MM.1S (cell line): ENCODE data around the gene ANKRD16.

Experiments used
- DNase-seq: peaks from one replicate; pipeline ENCODE4 v3.0.0-alpha.2; 2015
- H2AFZ ChIP-seq: fragments of 300-600 bp; sonication (generic); 2 replicates; pipeline ENCODE4 v1.6.0; 2016; ENCODE audit warnings: antibody characterized with exemption, low read length
- H3F3A ChIP-seq: fragments of 300-600 bp; sonication (generic); 2 replicates; pipeline ENCODE4 v1.6.1; 2016; ENCODE audit warnings: mild to moderate bottlenecking, antibody characterized with exemption, low read length, moderate library complexity, mixed read lengths; ENCODE audit not compliant: insufficient read depth
- H3K27ac ChIP-seq: fragments of 300-600 bp; sonication (generic); 2 replicates; pipeline ENCODE4 v1.5.1; 2016; ENCODE audit warnings: mild to moderate bottlenecking, low read length
- H3K27me3 ChIP-seq: fragments of 300-600 bp; sonication (generic); replicated peaks from 2 replicates; pipeline ENCODE4 v1.6.0; 2016; ENCODE audit warnings: low read length; ENCODE audit not compliant: insufficient read depth
- H3K36me3 ChIP-seq: fragments of 300-600 bp; sonication (generic); replicated peaks from 2 replicates; pipeline ENCODE4 v1.6.1; 2016; ENCODE audit warnings: mild to moderate bottlenecking, low read length, mixed read lengths; ENCODE audit not compliant: insufficient read depth
- H3K4me1 ChIP-seq: fragments of 300-600 bp; sonication (generic); 2 replicates; pipeline ENCODE4 v1.6.1; 2016; ENCODE audit warnings: low read length, mixed read lengths
- H3K4me2 ChIP-seq: fragments of 300-600 bp; sonication (generic); 2 replicates; pipeline ENCODE4 v1.6.0; 2016; ENCODE audit warnings: low read depth, low read length
- H3K4me3 ChIP-seq: fragments of 300-600 bp; sonication (generic); 2 replicates; pipeline ENCODE4 v1.5.1; 2016; ENCODE audit warnings: low read length, mixed read lengths
- H3K79me2 ChIP-seq: fragments of 300-600 bp; sonication (generic); 2 replicates; pipeline ENCODE4 v1.6.1; 2016; ENCODE audit warnings: mixed run types, low read length, mixed read lengths
- H3K9ac ChIP-seq: fragments of 300-600 bp; sonication (generic); 2 replicates; pipeline ENCODE4 v1.6.1; 2016; ENCODE audit warnings: low read length, mixed read lengths
- H3K9me2 ChIP-seq: fragments of 300-600 bp; sonication (generic); replicated peaks from 2 replicates; pipeline ENCODE4 v1.6.1; 2016; ENCODE audit warnings: mild to moderate bottlenecking, low read length, mixed read lengths; ENCODE audit not compliant: insufficient read depth
- H3K9me3 ChIP-seq: fragments of 300-600 bp; sonication (generic); replicated peaks from 2 replicates; pipeline ENCODE4 v1.6.1; 2016; ENCODE audit warnings: mild to moderate bottlenecking, low read length, mixed read lengths; ENCODE audit not compliant: insufficient read depth
- H4K20me1 ChIP-seq: fragments of 300-600 bp; sonication (generic); 2 replicates; pipeline ENCODE4 v1.6.1; 2016; ENCODE audit warnings: mild to moderate bottlenecking, low read length, moderate library complexity, mixed read lengths; ENCODE audit not compliant: insufficient read depth
- EZH2 ChIP-seq: fragments of 300-600 bp; sonication (generic); optimal IDR thresholded peaks from 2 replicates; pipeline ENCODE3; 2017; ENCODE audit warnings: low read depth, mild to moderate bottlenecking, antibody characterized with exemption, low read length, mixed read lengths
- EZH2phosphoT487 ChIP-seq: fragments of 300-600 bp; sonication (generic); IDR thresholded peaks from 2 replicates; pipeline ENCODE4 v1.6.1; 2018; ENCODE audit warnings: antibody characterized with exemption, low read length
- TF ChIP-seq, protein P1 (sequence below): fragments of 300-600 bp; sonication (generic); IDR thresholded peaks from 2 replicates; pipeline ENCODE4 v1.5.1; 2016; ENCODE audit warnings: antibody characterized with exemption, low read length, mixed read lengths

The ANKRD16 gene

DNA sequence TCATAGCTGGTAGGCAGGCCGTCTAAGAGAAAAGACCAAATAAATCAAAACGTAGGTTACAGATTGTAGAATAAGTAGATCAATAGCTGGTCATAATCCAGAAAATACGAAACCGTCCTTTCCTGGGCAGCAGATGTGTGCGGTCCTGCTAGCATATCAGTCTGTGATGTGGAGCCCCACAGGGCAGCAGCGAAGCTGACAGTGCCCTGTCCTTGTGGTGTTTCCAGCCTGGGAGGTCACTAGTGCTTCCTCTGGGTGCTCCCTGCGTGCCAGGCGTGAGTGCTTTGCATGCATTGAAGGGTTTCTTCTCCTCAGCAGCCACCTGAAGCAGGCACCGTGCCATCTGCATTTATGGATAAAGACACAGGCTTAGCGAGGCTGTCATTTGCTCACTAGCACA is 45.9 kb upstream of the ANKRD16 start:
- Histone ChIP-seq H3K4me3 (no peak overlapping the region), H3K4me2 (no peak overlapping the region), H4K20me1 (no peaks in the 10 kb centered on the region), H3K9ac (no peak overlapping the region), H3K9me2 (no peaks in the 10 kb centered on the region), H3K27me3 (no peaks in the 10 kb centered on the region), H3K36me3 (peaks cover 24% of the 10 kb centered on the region), H3K27ac (no peak overlapping the region), H3K79me2 (peaks cover 8% of the 10 kb centered on the region; the same call in 1 of the 2 replicates), H2AFZ (no peak overlapping the region), H3K9me3 (no peaks in the 10 kb centered on the region), H3F3A (0 out of 2 replicates have a peak, but pooled peaks cover 7% of the 10 kb centered on the region), H3K4me1 (no peaks in the 10 kb centered on the region)
- DNase-seq: no peak
- TF ChIP-seq, protein P1, sequence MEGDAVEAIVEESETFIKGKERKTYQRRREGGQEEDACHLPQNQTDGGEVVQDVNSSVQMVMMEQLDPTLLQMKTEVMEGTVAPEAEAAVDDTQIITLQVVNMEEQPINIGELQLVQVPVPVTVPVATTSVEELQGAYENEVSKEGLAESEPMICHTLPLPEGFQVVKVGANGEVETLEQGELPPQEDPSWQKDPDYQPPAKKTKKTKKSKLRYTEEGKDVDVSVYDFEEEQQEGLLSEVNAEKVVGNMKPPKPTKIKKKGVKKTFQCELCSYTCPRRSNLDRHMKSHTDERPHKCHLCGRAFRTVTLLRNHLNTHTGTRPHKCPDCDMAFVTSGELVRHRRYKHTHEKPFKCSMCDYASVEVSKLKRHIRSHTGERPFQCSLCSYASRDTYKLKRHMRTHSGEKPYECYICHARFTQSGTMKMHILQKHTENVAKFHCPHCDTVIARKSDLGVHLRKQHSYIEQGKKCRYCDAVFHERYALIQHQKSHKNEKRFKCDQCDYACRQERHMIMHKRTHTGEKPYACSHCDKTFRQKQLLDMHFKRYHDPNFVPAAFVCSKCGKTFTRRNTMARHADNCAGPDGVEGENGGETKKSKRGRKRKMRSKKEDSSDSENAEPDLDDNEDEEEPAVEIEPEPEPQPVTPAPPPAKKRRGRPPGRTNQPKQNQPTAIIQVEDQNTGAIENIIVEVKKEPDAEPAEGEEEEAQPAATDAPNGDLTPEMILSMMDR: no peak
- TF ChIP-seq EZH2 (no peak), EZH2phosphoT487 (no peak)

DNA sequence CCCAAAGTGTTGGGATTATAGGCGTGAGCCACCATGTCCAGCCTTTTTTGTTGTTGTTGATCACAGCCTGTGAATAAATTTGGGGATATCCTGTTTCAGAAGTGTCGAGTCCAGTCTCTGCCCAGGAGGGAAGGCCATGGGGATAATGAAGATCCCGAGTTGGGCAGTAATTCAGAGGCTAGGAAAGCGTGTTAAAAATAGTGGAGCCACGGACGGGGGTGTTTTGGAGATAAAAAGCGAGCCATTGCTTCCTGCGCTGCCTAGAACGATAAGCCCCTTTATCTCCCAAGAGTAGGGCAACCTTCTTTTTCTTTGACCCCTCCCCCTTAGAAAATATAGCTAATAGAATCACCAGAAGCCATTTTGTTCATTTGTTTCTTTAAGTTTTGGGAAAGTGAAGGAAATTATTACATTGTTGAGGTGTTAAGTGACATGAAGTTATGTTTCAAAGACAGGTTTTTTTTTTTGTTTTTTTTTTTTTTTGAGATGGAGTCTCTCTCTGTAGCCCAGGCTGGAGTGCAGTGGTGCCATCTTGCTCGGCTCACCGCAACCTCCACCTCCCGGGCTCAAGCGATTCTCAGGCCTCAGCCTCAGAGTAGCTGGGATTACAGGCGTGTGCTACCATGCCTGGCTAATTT is 44.3 kb upstream of the ANKRD16 start:
- no peaks in the 10 kb centered on the region for H3K9me3 ChIP-seq
- H3K9me2 ChIP-seq: no peaks in the 10 kb centered on the region
- H3K4me3 ChIP-seq: no peak overlapping the region
- H3K4me2 ChIP-seq: no peak overlapping the region
- TF ChIP-seq EZH2 (no peak), EZH2phosphoT487 (no peak)
- TF ChIP-seq, protein P1: no peak
- no peak for DNase-seq
- H2AFZ ChIP-seq: no peak overlapping the region
- no peaks in the 10 kb centered on the region for H4K20me1 ChIP-seq
- H3K4me1 ChIP-seq: no peaks in the 10 kb centered on the region
- no peak overlapping the region for H3K27ac ChIP-seq
- no peaks in the 10 kb centered on the region for H3F3A ChIP-seq
- no peaks in the 10 kb centered on the region for H3K27me3 ChIP-seq
- peaks cover 33% of the 10 kb centered on the region for H3K36me3 ChIP-seq
- peaks cover 9% of the 10 kb centered on the region; the same call in 1 of the 2 replicates for H3K79me2 ChIP-seq
- no peak overlapping the region for H3K9ac ChIP-seq

DNA sequence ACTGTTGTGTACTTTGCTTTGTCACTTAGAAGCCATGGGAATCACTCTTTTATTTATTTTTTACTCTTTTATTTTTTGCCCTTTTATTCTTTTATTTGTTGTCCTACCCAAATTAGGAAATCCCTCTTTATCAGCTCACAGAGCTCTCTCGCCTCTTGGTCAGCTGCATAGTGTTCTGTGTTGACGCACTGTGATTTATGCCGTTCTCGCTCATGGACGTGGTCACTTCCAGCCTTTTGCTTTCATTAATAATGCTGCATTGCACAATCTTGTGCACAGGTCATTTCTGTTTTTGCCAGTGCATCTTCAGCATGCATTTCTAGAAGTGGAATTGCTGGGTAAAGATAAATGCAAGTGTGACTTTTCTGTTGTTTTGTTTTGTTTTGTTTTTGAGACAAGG is 42.7 kb upstream of the ANKRD16 start:
- Histone ChIP-seq H3K9me2 (no peaks in the 10 kb centered on the region), H3K27me3 (no peaks in the 10 kb centered on the region), H3K9me3 (no peaks in the 10 kb centered on the region), H3K27ac (no peak overlapping the region), H3K4me1 (no peaks in the 10 kb centered on the region), H3K4me3 (no peak overlapping the region), H3K9ac (no peak overlapping the region), H3K79me2 (peaks cover 9% of the 10 kb centered on the region; the same call in 1 of the 2 replicates), H2AFZ (no peak overlapping the region), H3K4me2 (no peak overlapping the region), H4K20me1 (no peaks in the 10 kb centered on the region), H3F3A (no peaks in the 10 kb centered on the region), H3K36me3 (peaks cover 30% of the 10 kb centered on the region)
- TF ChIP-seq, protein P1: no peak
- no peak for TF ChIP-seq EZH2
- no peak for TF ChIP-seq EZH2phosphoT487
- DNase-seq: no peak
